Measurements from ENCODE around the gene TMEM94. TPM values are rescaled to one million over a fixed set of nuclear protein-coding genes. Genes with fewer than 3 reads are reported as not detected.

TMEM94 gene
- total and polyA plus RNA-seq, 2 of the 4 experiments (the other 2 are of a cell fraction), result 8.4 to 64.7 TPM

DNA sequence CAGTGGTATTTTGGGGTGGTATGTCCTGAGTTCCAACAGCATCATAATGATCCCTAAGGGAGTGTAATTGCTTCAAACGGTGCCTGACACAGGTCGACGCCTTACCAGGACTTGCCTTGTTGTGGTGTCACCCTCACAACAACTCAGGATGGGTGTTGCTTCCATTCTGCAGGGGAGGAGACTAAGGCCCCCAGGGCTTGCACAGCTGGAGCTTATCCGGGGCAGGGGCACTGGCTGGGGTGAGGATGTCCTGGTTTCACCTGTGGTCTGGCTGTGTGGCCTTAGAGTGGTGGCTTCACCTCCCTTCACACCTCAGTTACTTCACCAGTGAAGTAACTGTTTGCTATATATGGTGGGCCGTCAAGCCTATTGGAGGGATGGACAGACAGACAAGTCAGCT is 92.4 kb downstream of the TMEM94 start:
- intact Hi-C loops (cut with micrococcal nuclease), result no loop called here
- no CpG with 5 or more reads among the region's 5 CpGs for WGBS, 2 experiments (ENCODE audit: extremely low coverage in 2 of 2, insufficient read length in 1 of 2)
- in situ Hi-C loops (cut with MboI; ENCODE audit: low sequenced_read_pairs), result no loop called here

More for the DNA sequence above, 92.4 kb downstream of the TMEM94 start:
- Histone ChIP-seq H3K18ac (ENCODE audit: low read depth, low read length) (no peak overlapping the region), H4K91ac (ENCODE audit: insufficient read depth, low read depth, low read length) (no peak overlapping the region), H3K14ac (replicated peaks; ENCODE audit: low read depth, low read length) (no peak overlapping the region), H3K4ac (ENCODE audit: low read depth, low read length) (no peak overlapping the region), H3K79me1 (ENCODE audit: low read depth in 1 of 2, low read length in 2 of 2) (no peaks in the 10 kb centered on the region), H4K20me1 (ENCODE audit: insufficient read depth, low read length) (no peaks in the 10 kb centered on the region), H2AFZ (replicated peaks; ENCODE audit: low read length, poor library complexity) (no peak overlapping the region), H2BK15ac (ENCODE audit: low read depth, low read length) (no peak overlapping the region), H3K27ac (ENCODE audit: insufficient read depth, low read length) (no peak overlapping the region), H3K4me2 (ENCODE audit: low read depth, low read length) (no peak overlapping the region), H3K23ac (ENCODE audit: low read depth, low read length) (no peak overlapping the region), H3K9me1 (ENCODE audit: insufficient read depth, low read length) (peaks cover 11% of the 10 kb centered on the region; the same call in 1 of the 2 replicates), H2AK5ac (ENCODE audit: low read depth, low read length) (no peak overlapping the region), H3K9me3 (ENCODE audit: control insufficient read depth, insufficient read depth, low read length) (no peaks in the 10 kb centered on the region), H3K4me1 (ENCODE audit: control insufficient read depth, insufficient read depth, low read length) (peaks cover 11% of the 10 kb centered on the region), H3K27me3 (ENCODE audit: control insufficient read depth, insufficient read depth, low read length) (peaks cover 36% of the 10 kb centered on the region), H3K36me3 (ENCODE audit: control insufficient read depth, insufficient read depth, low read length) (no peaks in the 10 kb centered on the region), H2BK5ac (ENCODE audit: low read depth, low read length, poor library complexity, severe bottlenecking) (no peak overlapping the region), H3K9ac (ENCODE audit: low read depth, low read length) (no peak overlapping the region), H4K5ac (ENCODE audit: low read depth, low read length) (no peak overlapping the region), H2BK120ac (ENCODE audit: low read depth, low read length) (no peak overlapping the region), H2BK20ac (ENCODE audit: low read depth, low read length) (no peak overlapping the region), H4K8ac (ENCODE audit: low read depth in 2 of 2, low read length in 2 of 2) (no peak overlapping the region), H2AK9ac (replicated peaks; ENCODE audit: low read depth, low read length, poor library complexity) (no peak overlapping the region), H3K56ac (ENCODE audit: extremely low read depth, insufficient read depth, low read length) (no peak overlapping the region), H3K4me3 (ENCODE audit: insufficient read depth, low read depth, low read length) (no peak overlapping the region)
- ATAC-seq (ENCODE audit: low read depth) (no peak), DNase-seq (no peak)
- ChIA-PET CTCF (no interaction called here), POLR2A (ENCODE audit: unreplicated experiment) (no interaction called here)
- BruUV-seq (replicated peaks), result no TSS peak
- TF ChIP-seq RCOR1 (IDR thresholded peaks at IDR 0.05; ENCODE audit: insufficient replicate concordance, low read length) (no peak), MXI1 (IDR thresholded peaks at IDR 0.05; ENCODE audit: borderline replicate concordance, low read depth, low read length) (no peak), NFE2L2 (IDR thresholded peaks at IDR 0.05; ENCODE audit: low read depth, low read length) (no peak)
- dilution Hi-C loops (cut with HindIII; ENCODE audit: low sequenced_read_pairs, unreplicated experiment), result no loop called here

Small RNA genes lying within 50 kb of the gene (microRNA-seq; reads per million reads assigned to microRNA genes)
- gene MIR6785 (ENCODE audit: unreplicated experiment) (not detected), gene RF00019 (ENCODE audit: insufficient read depth, insufficient read length) (not detected), gene RNU6-938P (ENCODE audit: insufficient read depth, insufficient read length) (not detected)

Small RNA genes lying within 50 kb of the gene (small RNA-seq; reads per million reads assigned to genes)
- gene RF00019 (0 reads per million in 5 experiments), gene RNU6-938P (0 reads per million in 5 experiments)

Other genes starting within 250 kb of the TMEM94 start
- gene GGA3, start 195.0 kb upstream of the TMEM94 start, total RNA-seq (2012; rRNA removed), result 12.8 and 15.1 TPM in 2 replicates
- gene GGA3, start 195.0 kb upstream of the TMEM94 start, polyA plus RNA-seq (2012; rRNA removed), result 35.2 and 37.7 TPM in 2 replicates
- gene MRPS7, start 194.8 kb upstream of the TMEM94 start, total RNA-seq (2012; rRNA removed), result 55.9 and 62.5 TPM in 2 replicates
- gene MRPS7, start 194.8 kb upstream of the TMEM94 start, polyA plus RNA-seq (2012; rRNA removed), result 60.5 and 70.3 TPM in 2 replicates
- 3.3 and 4.1 TPM in 2 replicates for gene MIF4GD, start 185.4 kb upstream of the TMEM94 start, total RNA-seq (2012; rRNA removed)
- 6.9 and 7.7 TPM in 2 replicates for gene MIF4GD, start 185.4 kb upstream of the TMEM94 start, polyA plus RNA-seq (2012; rRNA removed)
- 8.3 and 9.1 TPM in 2 replicates for gene SLC25A19, start 167.2 kb upstream of the TMEM94 start, total RNA-seq (2012; rRNA removed)
- gene SLC25A19, start 167.2 kb upstream of the TMEM94 start, polyA plus RNA-seq (2012; rRNA removed), result 9.2 and 10.1 TPM in 2 replicates
- 45.0 and 49.3 TPM in 2 replicates for gene GRB2, start 51.0 kb upstream of the TMEM94 start, total RNA-seq (2012; rRNA removed)
- 56.9 and 62.1 TPM in 2 replicates for gene GRB2, start 51.0 kb upstream of the TMEM94 start, polyA plus RNA-seq (2012; rRNA removed)
- gene CASKIN2, start 58.9 kb downstream of the TMEM94 start, total RNA-seq (2012; rRNA removed), result 2.2 and 2.9 TPM in 2 replicates
- 6.9 and 7.5 TPM in 2 replicates for gene CASKIN2, start 58.9 kb downstream of the TMEM94 start, polyA plus RNA-seq (2012; rRNA removed)
- 6.4 and 7.2 TPM in 2 replicates for gene TSEN54, start 59.9 kb downstream of the TMEM94 start, total RNA-seq (2012; rRNA removed)
- gene TSEN54, start 59.9 kb downstream of the TMEM94 start, polyA plus RNA-seq (2012; rRNA removed), result 14.9 and 16.2 TPM in 2 replicates
- gene LLGL2, start 69.1 kb downstream of the TMEM94 start, total RNA-seq (2012; rRNA removed), result 0.54 and 0.56 TPM in 2 replicates
- 0.53 and 0.72 TPM in 2 replicates for gene LLGL2, start 69.1 kb downstream of the TMEM94 start, polyA plus RNA-seq (2012; rRNA removed)
- gene MYO15B, start 131.2 kb downstream of the TMEM94 start, total RNA-seq (2012; rRNA removed), result 0.18 TPM in 1 of 2 replicates, not detected in the other
- 0.43 and 0.65 TPM in 2 replicates for gene MYO15B, start 131.2 kb downstream of the TMEM94 start, polyA plus RNA-seq (2012; rRNA removed)
- gene SMIM5, start 176.8 kb downstream of the TMEM94 start, total RNA-seq (2012; rRNA removed), result not detected in 2 replicates
- gene SMIM5, start 176.8 kb downstream of the TMEM94 start, polyA plus RNA-seq (2012; rRNA removed), result 0.14 TPM in 1 of 2 replicates, not detected in the other
- gene RECQL5, start 210.5 kb downstream of the TMEM94 start, total RNA-seq (2012; rRNA removed), result 7.3 and 8.6 TPM in 2 replicates
- 17.4 and 23.7 TPM in 2 replicates for gene RECQL5, start 210.5 kb downstream of the TMEM94 start, polyA plus RNA-seq (2012; rRNA removed)
- 70.4 and 82.5 TPM in 2 replicates for gene SAP30BP, start 210.7 kb downstream of the TMEM94 start, total RNA-seq (2012; rRNA removed)
- gene SAP30BP, start 210.7 kb downstream of the TMEM94 start, polyA plus RNA-seq (2012; rRNA removed), result 134 and 139 TPM in 2 replicates

Measured in IMR-90 (cell line).